Measurements from ENCODE around the gene PLA2G12A.
A peak's percentile ranks its signal among the peaks of the same experiment; 100 is the strongest.

Gene PLA2G12A

GRCh38 chr4:109729117-109729717 is 653 bp downstream of the PLA2G12A start:
- no peak for DNase-seq
- Histone ChIP-seq H3K36me3 (ENCODE audit: control insufficient read depth, insufficient read depth, low read length) (no peaks in the 10 kb centered on the region), H3K27ac (ENCODE audit: insufficient read depth, low read length, poor library complexity, severe bottlenecking) (peak overlapping the region; percentile 63), H3K4me1 (ENCODE audit: control insufficient read depth, insufficient read depth, low read length, poor library complexity, severe bottlenecking) (peaks cover 9% of the 10 kb centered on the region), H3K4me3 (ENCODE audit: insufficient read depth, low read depth, low read length, poor library complexity, severe bottlenecking) (peak overlapping the region; percentile 84), H3K9me3 (ENCODE audit: control insufficient read depth, low read length) (no peaks in the 10 kb centered on the region), H3K27me3 (replicated peaks; ENCODE audit: control insufficient read depth, insufficient read depth, low read length, poor library complexity, severe bottlenecking) (no peaks in the 10 kb centered on the region)

GRCh38 chr4:109728385-109728784 is 1.5 kb downstream of the PLA2G12A start:
- DNase-seq: no peak
- no peak overlapping the region for H3K4me3 ChIP-seq (ENCODE audit: insufficient read depth, low read depth, low read length, poor library complexity, severe bottlenecking)

GRCh38 chr4:109723110-109723509 is 6.8 kb downstream of the PLA2G12A start:
- no peaks in the 10 kb centered on the region for H3K27me3 ChIP-seq (replicated peaks; ENCODE audit: control insufficient read depth, insufficient read depth, low read length, poor library complexity, severe bottlenecking)
- H3K27ac ChIP-seq (ENCODE audit: insufficient read depth, low read length, poor library complexity, severe bottlenecking): no peak overlapping the region
- DNase-seq: no peak
- no peak overlapping the region for H3K4me3 ChIP-seq (ENCODE audit: insufficient read depth, low read depth, low read length, poor library complexity, severe bottlenecking)
- H3K4me1 ChIP-seq (ENCODE audit: control insufficient read depth, insufficient read depth, low read length, poor library complexity, severe bottlenecking): no peaks in the 10 kb centered on the region
- H3K36me3 ChIP-seq (ENCODE audit: control insufficient read depth, insufficient read depth, low read length): no peaks in the 10 kb centered on the region
- no peaks in the 10 kb centered on the region for H3K9me3 ChIP-seq (ENCODE audit: control insufficient read depth, low read length)

More at GRCh38 chr4:109728385-109728784, 1.5 kb downstream of the PLA2G12A start:
- H3K4me1 ChIP-seq (ENCODE audit: control insufficient read depth, insufficient read depth, low read length, poor library complexity, severe bottlenecking): peaks cover 9% of the 10 kb centered on the region
- H3K27ac ChIP-seq (ENCODE audit: insufficient read depth, low read length, poor library complexity, severe bottlenecking): no peak overlapping the region
- no peaks in the 10 kb centered on the region for H3K27me3 ChIP-seq (replicated peaks; ENCODE audit: control insufficient read depth, insufficient read depth, low read length, poor library complexity, severe bottlenecking)
- H3K36me3 ChIP-seq (ENCODE audit: control insufficient read depth, insufficient read depth, low read length): no peaks in the 10 kb centered on the region
- no peaks in the 10 kb centered on the region for H3K9me3 ChIP-seq (ENCODE audit: control insufficient read depth, low read length)

- no peaks in the 10 kb centered on the region for H3K9me3 ChIP-seq (ENCODE audit: control insufficient read depth, low read length)
- DNase-seq: no peak
- H3K36me3 ChIP-seq (ENCODE audit: control insufficient read depth, insufficient read depth, low read length): no peaks in the 10 kb centered on the region
- H3K27ac ChIP-seq (ENCODE audit: insufficient read depth, low read length, poor library complexity, severe bottlenecking): no peak overlapping the region
- H3K4me1 ChIP-seq (ENCODE audit: control insufficient read depth, insufficient read depth, low read length, poor library complexity, severe bottlenecking): no peaks in the 10 kb centered on the region
- H3K27me3 ChIP-seq (replicated peaks; ENCODE audit: control insufficient read depth, insufficient read depth, low read length, poor library complexity, severe bottlenecking): no peaks in the 10 kb centered on the region
- H3K4me3 ChIP-seq (ENCODE audit: insufficient read depth, low read depth, low read length, poor library complexity, severe bottlenecking): no peak overlapping the region
Observed at GRCh38 chr4:109722357-109722756, 7.5 kb downstream of the PLA2G12A start.

GRCh38 chr4:109721033-109721432 is 8.8 kb downstream of the PLA2G12A start:
- no peak overlapping the region for H3K4me3 ChIP-seq (ENCODE audit: insufficient read depth, low read depth, low read length, poor library complexity, severe bottlenecking)
- DNase-seq: no peak
- no peak overlapping the region for H3K27ac ChIP-seq (ENCODE audit: insufficient read depth, low read length, poor library complexity, severe bottlenecking)
- no peaks in the 10 kb centered on the region for H3K9me3 ChIP-seq (ENCODE audit: control insufficient read depth, low read length)
- H3K36me3 ChIP-seq (ENCODE audit: control insufficient read depth, insufficient read depth, low read length): peaks cover 5% of the 10 kb centered on the region
- H3K27me3 ChIP-seq (replicated peaks; ENCODE audit: control insufficient read depth, insufficient read depth, low read length, poor library complexity, severe bottlenecking): no peaks in the 10 kb centered on the region
- H3K4me1 ChIP-seq (ENCODE audit: control insufficient read depth, insufficient read depth, low read length, poor library complexity, severe bottlenecking): no peaks in the 10 kb centered on the region

- Histone ChIP-seq H3K27ac (ENCODE audit: insufficient read depth, low read length, poor library complexity, severe bottlenecking) (no peak overlapping the region), H3K4me1 (ENCODE audit: control insufficient read depth, insufficient read depth, low read length, poor library complexity, severe bottlenecking) (no peaks in the 10 kb centered on the region), H3K9me3 (ENCODE audit: control insufficient read depth, low read length) (no peaks in the 10 kb centered on the region), H3K36me3 (ENCODE audit: control insufficient read depth, insufficient read depth, low read length) (peaks cover 5% of the 10 kb centered on the region), H3K27me3 (replicated peaks; ENCODE audit: control insufficient read depth, insufficient read depth, low read length, poor library complexity, severe bottlenecking) (no peaks in the 10 kb centered on the region), H3K4me3 (ENCODE audit: insufficient read depth, low read depth, low read length, poor library complexity, severe bottlenecking) (no peak overlapping the region)
- DNase-seq: no peak
Observed at GRCh38 chr4:109719604-109720003, 10.3 kb downstream of the PLA2G12A start.

GRCh38 chr4:109718759-109719158 is 11.1 kb downstream of the PLA2G12A start:
- Histone ChIP-seq H3K27ac (ENCODE audit: insufficient read depth, low read length, poor library complexity, severe bottlenecking) (no peak overlapping the region), H3K36me3 (ENCODE audit: control insufficient read depth, insufficient read depth, low read length) (peaks cover 8% of the 10 kb centered on the region), H3K27me3 (replicated peaks; ENCODE audit: control insufficient read depth, insufficient read depth, low read length, poor library complexity, severe bottlenecking) (no peaks in the 10 kb centered on the region), H3K9me3 (ENCODE audit: control insufficient read depth, low read length) (no peaks in the 10 kb centered on the region), H3K4me1 (ENCODE audit: control insufficient read depth, insufficient read depth, low read length, poor library complexity, severe bottlenecking) (no peaks in the 10 kb centered on the region), H3K4me3 (ENCODE audit: insufficient read depth, low read depth, low read length, poor library complexity, severe bottlenecking) (no peak overlapping the region)
- DNase-seq: no peak

- H3K36me3 ChIP-seq (ENCODE audit: control insufficient read depth, insufficient read depth, low read length): peaks cover 8% of the 10 kb centered on the region
- no peak overlapping the region for H3K27ac ChIP-seq (ENCODE audit: insufficient read depth, low read length, poor library complexity, severe bottlenecking)
- no peaks in the 10 kb centered on the region for H3K4me1 ChIP-seq (ENCODE audit: control insufficient read depth, insufficient read depth, low read length, poor library complexity, severe bottlenecking)
- no peak overlapping the region for H3K4me3 ChIP-seq (ENCODE audit: insufficient read depth, low read depth, low read length, poor library complexity, severe bottlenecking)
- no peaks in the 10 kb centered on the region for H3K27me3 ChIP-seq (replicated peaks; ENCODE audit: control insufficient read depth, insufficient read depth, low read length, poor library complexity, severe bottlenecking)
- no peak for DNase-seq
- no peaks in the 10 kb centered on the region for H3K9me3 ChIP-seq (ENCODE audit: control insufficient read depth, low read length)
Observed at GRCh38 chr4:109713500-109713899, 16.4 kb downstream of the PLA2G12A start.

GRCh38 chr4:109708990-109709389 is 20.9 kb downstream of the PLA2G12A start:
- Histone ChIP-seq H3K36me3 (ENCODE audit: control insufficient read depth, insufficient read depth, low read length) (no peaks in the 10 kb centered on the region), H3K27ac (ENCODE audit: insufficient read depth, low read length, poor library complexity, severe bottlenecking) (no peak overlapping the region), H3K4me1 (ENCODE audit: control insufficient read depth, insufficient read depth, low read length, poor library complexity, severe bottlenecking) (peaks cover 2% of the 10 kb centered on the region), H3K9me3 (ENCODE audit: control insufficient read depth, low read length) (no peaks in the 10 kb centered on the region), H3K27me3 (replicated peaks; ENCODE audit: control insufficient read depth, insufficient read depth, low read length, poor library complexity, severe bottlenecking) (no peaks in the 10 kb centered on the region), H3K4me3 (ENCODE audit: insufficient read depth, low read depth, low read length, poor library complexity, severe bottlenecking) (no peak overlapping the region)
- DNase-seq: no peak

GRCh38 chr4:109708435-109708834 is 21.4 kb downstream of the PLA2G12A start:
- H3K4me3 ChIP-seq (ENCODE audit: insufficient read depth, low read depth, low read length, poor library complexity, severe bottlenecking): no peak overlapping the region
- no peaks in the 10 kb centered on the region for H3K9me3 ChIP-seq (ENCODE audit: control insufficient read depth, low read length)
- no peaks in the 10 kb centered on the region for H3K36me3 ChIP-seq (ENCODE audit: control insufficient read depth, insufficient read depth, low read length)
- peaks cover 4% of the 10 kb centered on the region for H3K4me1 ChIP-seq (ENCODE audit: control insufficient read depth, insufficient read depth, low read length, poor library complexity, severe bottlenecking)
- no peak overlapping the region for H3K27ac ChIP-seq (ENCODE audit: insufficient read depth, low read length, poor library complexity, severe bottlenecking)
- no peaks in the 10 kb centered on the region for H3K27me3 ChIP-seq (replicated peaks; ENCODE audit: control insufficient read depth, insufficient read depth, low read length, poor library complexity, severe bottlenecking)
- DNase-seq: no peak
